Stimulated activated naive CD8-positive, alpha-beta T cell treated with anti-CD3 and anti-CD28 coated beads, Interleukin-15, Interleukin-2, amounts not matched to agents 100 U/mL and 50 U/mL, for 24 hours (primary cell): ENCODE data around the gene SLC35F3.
A peak's percentile ranks its signal among the peaks of the same experiment; 100 is the strongest.

Source experiments
- ATAC-seq: fragments of 150-1000 bp; cut with Tn5 transposase; one replicate; pipeline ENCODE4 v1.10.0; 2021
- DNase-seq: peaks from one replicate; pipeline ENCODE4 v3.0.0; 2021

Gene SLC35F3

DNA sequence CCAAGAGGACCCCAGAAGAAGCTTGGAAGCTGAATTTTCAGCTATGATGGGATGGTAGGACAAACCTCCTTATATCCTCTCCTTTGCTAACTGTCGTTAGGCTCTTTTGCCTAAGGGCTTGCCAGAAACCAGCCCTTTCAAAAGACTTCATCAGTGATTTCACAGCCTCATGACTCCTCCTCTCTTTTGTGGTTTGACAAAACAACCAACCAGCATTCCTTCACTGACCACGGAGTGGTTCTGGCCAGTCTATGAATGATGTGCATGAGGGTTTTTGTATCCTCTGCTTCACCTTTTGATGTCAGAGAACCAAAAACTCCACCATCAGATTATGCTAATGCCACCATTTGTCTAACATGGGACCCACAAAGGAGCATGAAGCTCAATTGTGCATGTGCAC is 351.9 kb downstream of the SLC35F3 start:
- no peak for DNase-seq
- ATAC-seq: peak; percentile 23

DNA sequence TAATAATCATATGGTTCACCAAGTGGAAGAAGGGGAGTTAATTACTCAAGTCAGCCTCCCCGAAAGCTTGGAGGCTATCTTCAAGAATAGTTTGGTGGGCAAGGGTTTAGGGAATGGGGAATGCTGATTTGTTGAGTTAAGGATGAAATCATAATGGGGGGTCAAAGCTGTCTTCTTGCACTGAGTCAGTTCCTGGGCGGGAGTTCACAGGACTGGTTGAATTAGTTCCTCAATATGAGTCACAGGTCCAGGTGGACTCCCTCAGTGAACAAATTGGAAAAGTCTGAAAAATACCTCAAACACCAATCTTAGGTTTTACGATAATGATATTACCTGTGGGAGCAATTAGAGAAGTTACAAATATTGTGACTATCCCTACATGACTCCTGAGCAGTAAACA is 353.6 kb downstream of the SLC35F3 start:
- DNase-seq (no peak), ATAC-seq (no peak)

DNA sequence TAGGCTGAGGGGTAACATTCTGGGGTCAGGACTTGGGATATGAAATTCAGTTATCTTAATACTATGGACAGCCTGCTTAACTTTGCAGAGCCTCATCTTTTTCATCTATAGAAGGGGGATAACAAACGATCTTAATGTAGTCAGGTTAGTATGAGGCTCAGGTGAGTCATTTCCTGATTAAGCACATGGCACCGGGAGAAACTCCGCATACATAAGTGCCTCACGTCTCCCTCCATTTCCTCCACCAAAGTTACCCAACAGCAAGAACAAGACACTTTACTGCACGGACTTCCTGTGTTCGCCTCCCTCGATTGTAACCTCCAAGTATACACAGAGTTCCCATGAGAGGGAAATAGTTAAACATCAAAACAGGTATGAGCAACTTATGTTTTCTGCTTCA is 356.1 kb downstream of the SLC35F3 start:
- peak; percentile 82 for ATAC-seq
- peak; percentile 17 for DNase-seq

DNA sequence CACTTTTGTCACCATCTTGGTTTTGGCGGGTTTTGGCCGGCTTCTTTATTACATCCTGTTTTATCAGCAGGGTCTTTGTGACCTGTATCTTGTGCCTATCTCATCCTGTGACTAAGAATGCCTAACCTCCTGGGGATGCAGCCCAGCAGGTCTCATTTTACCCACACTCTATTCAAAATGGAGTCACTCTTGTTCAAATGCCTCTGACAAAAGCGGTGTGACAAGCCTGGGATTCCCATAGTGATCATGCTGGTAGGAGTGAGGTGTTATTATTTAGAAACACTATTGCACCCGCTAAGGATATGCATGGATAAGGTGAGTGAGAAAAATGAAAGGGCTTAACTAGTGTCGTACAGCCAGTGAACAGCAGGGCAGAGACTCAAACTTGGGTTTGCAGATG is 357.1 kb downstream of the SLC35F3 start:
- DNase-seq (no peak), ATAC-seq (no peak)

DNA sequence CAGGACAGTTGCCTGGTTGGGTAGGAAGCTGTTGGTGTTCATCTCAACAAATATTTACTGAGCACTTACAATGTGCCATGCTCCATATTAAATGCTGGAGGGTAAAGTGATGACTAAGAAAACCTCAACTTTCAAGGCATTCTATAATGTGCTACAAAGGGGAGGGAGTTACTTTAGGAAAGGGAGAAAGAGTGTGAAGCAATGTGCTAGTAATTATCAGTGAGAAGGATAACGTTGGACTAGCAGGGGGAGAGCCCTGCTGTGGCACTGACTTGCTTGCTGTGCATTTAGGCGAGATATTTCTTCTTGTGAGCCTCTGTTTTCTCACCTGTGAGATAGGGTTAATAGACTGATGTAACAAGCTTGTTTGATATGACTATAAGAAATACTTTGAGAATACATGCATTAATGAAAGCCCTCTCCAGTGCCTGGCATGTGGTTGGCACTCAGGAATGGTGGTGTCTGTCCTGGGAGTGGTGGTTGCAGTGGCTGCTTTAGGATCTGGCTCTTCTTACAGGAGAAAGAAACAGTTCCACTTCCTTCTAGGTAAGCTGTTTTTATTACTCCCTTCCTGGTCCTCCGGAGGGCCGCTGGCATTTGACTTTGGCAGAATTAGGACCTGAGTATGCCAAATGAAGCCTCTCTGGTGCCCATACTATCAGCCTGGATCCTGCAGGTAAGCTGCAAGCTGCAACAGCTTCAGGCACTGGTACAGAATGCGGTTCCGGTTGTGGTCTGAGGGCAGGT is 357.7 kb downstream of the SLC35F3 start:
- DNase-seq: no peak
- ATAC-seq: no peak

DNA sequence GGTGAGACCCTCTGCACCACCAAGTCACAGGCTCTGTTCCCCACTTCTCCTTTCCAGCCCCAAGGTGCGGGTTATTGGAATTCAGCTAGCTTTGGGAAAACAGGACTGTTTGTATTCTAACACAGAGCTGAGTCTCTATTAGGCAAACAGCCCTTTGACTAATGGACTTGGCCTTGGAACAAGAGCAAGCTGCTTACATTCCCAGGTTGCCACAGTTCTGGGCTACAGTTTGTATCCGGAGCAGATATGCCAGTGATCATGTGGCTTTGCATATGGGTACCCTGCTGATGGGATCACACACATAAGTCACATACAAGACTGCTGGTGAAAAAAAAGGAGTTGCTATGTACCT is 358.3 kb downstream of the SLC35F3 start:
- ATAC-seq: no peak
- no peak for DNase-seq

DNA sequence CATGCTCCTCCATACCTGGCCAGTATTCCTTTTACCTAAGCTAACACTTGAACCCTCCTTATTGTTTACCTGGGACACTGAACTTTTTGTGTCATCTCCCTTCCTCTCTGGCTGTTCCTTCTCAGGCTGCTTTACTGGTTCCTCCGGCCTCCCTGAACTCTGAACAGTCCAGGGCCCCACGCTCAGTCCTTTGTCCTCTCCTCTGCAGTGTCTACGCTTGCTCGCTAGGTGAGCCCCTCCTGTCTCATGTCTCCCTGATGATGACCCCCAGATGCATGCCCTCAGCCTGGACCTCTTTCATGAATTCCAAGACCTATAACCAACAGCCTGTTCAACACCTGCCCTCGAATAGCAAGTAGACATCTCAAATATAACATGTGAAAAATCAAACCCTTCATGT is 360.4 kb downstream of the SLC35F3 start:
- no peak for DNase-seq
- no peak for ATAC-seq

DNA sequence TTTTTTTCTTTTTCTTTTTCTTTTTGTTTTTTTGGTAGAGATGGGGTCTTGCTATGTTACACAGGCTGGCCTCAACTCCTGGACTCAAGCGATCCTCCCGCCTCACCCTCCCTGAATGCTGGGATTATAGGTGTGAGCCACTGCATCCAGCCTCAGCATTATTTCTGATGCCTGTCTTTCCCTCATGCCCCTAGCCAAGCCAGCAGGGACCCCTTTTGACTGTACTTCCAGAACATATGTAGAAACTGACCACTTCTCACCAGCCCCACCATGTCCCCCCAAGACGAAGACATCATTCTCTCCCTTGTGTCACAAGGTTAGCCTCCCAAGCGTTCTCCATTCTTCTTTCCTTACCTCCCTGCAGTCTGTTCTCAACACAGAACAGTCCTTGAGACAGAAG is 360.8 kb downstream of the SLC35F3 start:
- no peak for ATAC-seq
- no peak for DNase-seq

DNA sequence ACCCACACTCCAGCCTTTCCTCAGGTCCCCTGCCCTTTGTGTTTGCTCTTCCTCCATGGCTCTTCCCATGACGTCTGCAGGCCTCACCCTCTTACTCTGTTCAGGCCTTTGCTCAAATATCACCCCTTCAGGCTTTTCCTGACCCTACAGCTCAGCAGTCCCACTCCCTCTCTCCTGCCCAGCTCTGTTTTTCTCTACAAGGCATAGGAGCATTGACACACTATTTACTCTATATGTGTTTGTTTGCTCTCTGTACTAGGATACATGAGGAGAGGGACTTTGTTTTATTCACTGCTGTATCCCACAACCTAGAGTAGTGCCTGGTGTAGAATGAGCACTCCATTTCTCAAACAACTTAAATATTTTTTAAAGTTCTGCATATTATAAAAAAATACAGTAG is 361.4 kb downstream of the SLC35F3 start:
- no peak for DNase-seq
- ATAC-seq: no peak

DNA sequence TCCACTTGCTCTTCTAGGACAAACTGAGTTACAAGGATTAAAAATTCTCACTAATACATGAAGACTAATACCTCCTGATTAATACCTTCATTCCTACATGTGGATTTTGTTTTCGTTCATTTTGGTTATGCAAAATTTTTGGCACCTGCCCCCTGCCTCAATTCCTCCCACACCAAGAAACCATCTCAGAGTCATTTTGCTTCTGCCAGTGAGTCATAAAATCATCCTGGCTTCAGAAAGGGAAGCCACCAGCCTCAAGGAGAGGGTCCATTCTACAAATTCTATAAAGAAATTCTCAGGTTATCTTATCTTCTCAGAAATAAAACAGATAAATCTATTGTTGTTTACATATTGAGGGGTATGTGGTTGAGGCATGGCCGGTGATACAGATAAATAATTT is 365.6 kb downstream of the SLC35F3 start:
- ATAC-seq: no peak
- DNase-seq: no peak

DNA sequence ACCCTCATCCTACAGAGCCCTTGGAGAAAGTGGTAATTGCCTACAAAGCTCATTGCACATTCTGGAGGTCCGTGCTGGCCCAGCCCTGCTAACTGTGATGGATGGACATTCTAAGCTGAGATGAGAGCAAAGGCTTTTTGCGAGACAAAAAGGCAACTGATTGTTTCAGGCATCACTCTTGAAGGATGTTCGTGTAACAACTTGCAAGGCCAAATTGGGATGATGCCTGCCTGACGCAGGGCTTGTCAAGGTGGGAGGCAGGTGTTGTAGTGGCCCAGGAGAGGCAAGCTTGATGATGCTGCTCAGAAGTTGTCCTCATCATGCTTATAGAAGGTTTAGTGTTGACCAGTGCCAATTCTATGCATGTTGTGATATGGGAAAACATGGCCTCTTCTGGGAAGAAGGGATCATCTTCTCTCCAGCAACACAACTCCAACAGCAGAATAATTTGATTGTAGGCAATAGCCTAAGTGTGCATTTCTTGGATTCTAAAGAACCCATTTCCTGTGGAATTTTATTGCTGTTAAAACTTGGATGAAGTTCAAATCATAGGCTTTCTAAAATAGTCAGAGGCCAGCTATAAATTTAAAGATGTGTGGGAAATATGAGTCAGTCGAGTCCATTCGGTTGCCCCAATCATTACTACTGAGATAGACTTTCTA is 366.2 kb downstream of the SLC35F3 start:
- ATAC-seq: peak; percentile 8
- no peak for DNase-seq

DNA sequence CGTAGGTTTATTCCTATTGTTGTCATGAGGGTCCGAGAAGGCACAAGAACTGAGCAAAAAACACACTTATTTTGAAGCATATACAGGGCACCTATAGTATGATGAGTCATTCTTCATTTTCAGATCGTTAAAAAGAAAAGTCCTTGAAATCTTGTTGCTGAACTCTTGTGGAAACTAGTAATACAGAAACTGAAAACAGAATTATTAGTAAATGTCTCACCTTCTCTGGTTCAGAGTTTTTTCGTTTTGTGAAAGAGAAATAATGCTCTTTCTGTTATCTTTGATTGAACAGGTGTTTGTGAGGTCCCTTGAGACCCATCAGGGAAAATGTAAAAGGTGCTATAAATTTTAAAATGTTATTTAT is 366.7 kb downstream of the SLC35F3 start:
- ATAC-seq (peak; percentile 93), DNase-seq (no peak)

DNA sequence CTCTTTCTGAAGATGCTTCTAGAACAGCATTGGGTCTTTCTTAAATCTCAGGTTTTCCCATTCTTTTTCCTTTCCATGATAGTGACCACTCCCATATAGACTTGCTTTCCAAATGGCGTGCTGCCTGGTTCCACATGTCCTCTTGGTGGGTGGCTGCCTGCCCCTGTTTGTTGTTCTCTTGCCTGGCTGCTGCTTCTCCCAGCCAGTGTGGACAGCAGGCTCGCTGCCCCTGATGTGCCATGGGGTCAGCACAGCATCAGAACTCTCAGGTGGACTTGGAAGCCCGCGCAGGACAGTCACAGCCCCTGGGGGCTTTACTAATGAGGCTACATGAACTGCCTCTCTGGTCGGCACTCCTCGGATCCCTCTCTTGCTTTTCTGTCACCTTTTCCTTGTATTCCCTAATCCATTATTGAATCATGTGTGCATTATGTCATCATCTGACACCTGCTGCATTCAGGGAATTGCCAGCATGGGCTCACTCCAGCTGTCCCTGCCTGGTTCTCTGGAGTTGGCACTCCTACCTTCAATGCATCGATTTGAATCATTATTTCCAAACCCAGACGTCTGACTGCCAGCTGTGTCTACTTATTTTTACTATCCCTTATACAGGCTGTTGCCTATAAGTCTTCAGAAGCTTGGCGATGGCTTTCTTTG is 368.3 kb downstream of the SLC35F3 start:
- no peak for ATAC-seq
- no peak for DNase-seq

DNA sequence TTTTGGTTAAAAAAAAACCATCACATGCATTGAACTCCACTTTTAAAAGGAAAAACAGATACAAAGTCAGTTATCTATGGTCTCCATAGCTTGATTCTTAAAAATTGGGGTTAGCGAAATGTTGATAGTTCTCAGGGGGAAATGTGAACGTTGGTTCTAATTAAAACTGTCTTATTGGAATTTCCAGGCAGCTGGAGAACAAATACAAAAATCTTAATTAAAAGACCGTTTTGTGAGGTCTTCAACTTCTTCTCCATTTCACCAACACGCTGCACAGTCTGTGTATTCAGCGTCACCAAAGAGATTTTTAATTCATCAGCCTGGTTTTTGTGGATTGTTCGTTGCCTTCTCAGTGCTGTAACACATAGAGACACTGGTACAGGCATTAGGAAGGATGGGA is 369.5 kb downstream of the SLC35F3 start:
- ATAC-seq (no peak), DNase-seq (no peak)

DNA sequence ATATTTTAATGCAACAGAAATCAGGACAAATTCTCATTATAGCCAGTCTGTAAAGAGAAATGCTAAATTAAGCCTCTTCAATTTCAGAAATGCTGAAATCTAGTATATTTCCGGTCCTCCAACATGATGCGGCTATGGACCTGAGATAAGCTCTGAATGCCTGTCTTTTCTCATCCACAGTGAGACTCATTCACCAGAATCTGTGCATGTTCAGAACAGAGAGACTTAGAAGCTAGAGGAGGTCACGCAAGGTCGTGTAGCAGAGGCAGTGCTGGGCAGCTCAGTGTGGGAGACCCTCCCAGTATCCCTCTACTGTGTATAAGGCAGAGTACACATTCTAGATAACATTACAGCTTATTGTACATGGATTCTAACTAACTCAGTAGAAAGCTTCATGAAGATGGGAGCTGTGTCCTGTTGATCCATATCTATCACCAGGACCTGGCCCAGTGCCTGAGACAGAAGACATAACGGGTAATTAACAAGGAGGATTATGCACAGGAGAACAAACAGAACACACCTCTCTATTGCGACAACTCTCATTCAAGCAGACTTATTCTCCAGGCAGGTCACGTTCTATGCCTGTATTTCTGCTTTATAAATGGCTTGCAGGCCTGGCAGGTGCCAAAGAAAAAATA is 371.8 kb downstream of the SLC35F3 start:
- no peak for ATAC-seq
- DNase-seq: no peak

DNA sequence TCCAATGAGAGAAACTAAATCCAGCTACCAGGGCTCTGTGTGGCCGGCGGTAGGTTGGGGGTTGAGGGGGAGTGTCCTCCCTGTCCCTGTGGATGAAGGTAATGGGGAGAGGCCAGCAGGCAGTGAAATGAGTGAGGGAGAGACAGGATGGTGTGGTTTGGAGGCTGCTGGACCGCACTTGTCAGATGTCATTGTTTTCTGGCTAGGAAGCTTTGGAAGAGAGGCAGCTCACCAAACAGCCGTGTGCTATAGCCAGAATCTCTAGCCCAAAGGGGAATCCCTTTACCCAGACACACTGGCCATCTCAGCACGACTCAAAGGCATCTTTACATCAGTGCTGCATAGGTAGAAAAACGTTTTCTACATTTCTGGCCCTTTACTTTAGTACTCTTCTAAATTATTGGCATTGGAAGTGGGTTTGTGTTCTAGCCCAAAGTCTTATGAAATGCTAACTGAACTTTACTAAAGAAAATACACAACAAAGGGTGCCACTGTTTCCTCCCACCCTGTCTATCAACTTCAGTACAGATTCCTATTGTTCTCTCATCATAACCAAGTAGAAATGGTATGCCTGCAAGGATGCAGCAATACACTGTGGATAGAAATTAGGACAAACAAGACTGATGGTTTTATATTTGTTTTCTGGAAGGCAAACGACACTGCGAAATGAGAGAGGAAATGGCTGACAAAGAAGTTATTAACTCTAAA is 372.8 kb downstream of the SLC35F3 start:
- DNase-seq (no peak), ATAC-seq (no peak)

DNA sequence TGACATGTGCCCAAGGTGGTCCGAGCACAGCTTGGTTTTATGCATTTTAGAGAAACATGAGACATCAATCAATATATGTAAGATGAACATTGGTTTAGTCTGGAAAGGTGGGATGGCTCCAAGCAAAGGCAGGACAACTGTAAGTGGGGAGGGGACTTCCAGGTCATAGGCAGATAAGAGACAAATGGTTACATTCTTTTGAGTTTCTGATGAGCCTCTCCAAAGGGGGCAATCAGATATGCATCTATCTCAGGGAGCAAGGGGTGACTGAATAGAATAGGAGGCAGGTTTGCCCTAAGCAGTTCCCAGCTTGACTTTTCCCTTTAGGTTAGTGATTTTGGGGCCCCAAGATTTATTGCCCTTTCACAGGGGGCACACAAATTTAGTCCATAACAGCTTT is 374.5 kb downstream of the SLC35F3 start:
- no peak for ATAC-seq

DNA sequence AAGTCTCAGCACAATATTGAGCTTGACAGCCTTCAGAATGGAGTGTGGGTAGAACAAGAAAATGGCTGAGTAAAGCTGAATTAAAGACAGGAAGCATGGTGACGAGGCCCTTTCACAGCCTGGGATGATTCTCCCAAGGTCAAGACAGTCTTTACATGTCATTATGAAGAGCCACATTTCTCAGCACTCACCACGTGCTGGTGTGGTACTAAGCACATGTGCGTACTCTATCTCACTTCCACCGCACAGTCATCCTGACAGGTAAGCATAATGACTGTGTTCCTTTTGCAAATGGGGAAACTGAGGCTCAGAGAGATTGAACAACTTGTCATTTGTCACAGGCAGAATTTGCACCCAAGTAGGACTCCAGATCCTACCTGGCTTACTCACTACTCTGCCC is 376.0 kb downstream of the SLC35F3 start:
- ATAC-seq: no peak
- no peak for DNase-seq

More for the DNA sequence above, 374.5 kb downstream of the SLC35F3 start:
- no peak for DNase-seq

DNA sequence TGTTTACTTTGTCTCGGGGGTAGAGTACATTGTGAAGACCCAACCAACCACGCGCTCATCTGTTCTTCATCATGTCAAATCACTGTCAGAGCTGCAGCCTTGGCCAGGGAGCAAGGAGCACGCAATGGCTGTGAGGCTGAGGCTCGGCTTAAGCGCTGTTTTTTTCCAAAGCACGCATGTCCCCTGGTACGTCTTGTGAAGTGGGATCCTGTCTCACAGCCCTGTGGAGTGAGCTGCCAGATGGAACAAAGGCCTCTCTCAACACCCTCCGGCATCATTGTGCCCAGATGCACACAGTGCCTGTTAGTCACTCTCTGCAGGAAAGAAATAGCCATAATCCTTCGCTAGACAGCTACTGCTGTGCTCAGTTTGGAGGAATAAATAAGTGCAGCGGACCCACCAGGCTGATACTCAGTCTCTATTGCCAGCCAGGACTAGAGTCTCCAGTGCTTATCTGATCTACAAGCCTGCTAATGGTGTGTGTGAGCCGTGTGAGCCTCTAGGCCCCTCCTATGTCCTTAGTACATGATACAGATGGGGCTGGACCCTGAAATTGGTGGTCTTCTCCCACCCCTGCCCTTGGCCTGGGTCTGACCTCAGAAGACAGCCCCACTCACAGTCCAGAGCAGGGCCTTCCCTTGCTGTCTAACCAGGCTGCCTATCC is 377.5 kb downstream of the SLC35F3 start:
- ATAC-seq: no peak
- DNase-seq: no peak

DNA sequence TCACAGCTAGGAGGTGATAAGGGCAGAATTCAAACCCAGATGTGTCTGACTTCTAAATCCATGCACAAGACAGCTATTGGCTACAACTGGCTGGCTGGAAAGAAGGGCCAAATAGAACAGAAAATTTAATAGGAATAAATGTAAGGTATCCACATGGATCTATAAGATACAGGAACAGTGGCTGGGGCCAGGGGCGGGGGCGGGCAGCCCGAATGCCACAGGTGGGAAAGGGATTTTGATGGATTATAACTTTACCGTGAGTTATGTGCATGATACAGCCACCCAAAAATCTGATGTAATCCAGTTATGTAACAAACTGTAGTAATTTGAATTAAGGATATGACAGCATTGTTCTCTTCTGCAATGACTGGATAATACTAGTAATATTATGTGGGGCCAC is 381.7 kb downstream of the SLC35F3 start:
- DNase-seq (no peak), ATAC-seq (no peak)

DNA sequence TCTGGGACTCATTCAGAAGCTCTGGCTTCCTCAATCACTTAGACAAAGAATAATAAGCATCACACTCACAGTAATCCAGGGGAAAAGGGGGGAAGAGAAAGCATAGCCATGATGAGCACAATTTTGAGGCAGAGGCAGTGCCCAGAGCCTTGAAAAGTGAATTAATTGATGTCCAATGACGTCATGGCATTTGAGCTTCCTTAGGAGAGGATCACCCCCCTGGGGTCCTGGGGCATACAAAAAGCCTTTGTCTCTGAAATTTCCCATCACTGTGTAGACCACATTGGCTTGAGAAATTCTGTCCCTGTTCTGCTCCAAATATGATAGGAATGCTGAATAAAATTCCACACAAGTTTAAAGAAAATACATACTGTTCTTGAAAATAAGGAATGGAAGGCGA is 384.5 kb downstream of the SLC35F3 start:
- no peak for ATAC-seq
- DNase-seq: no peak
